Activated CD4-positive, alpha-beta T cell treated with anti-CD3 and anti-CD28 coated beads for 4 hours (primary cell): ENCODE data around the gene MRPS18A.
A peak's percentile ranks its signal among the peaks of the same experiment; 100 is the strongest.

Experiments
- DNase-seq, 2 donors: peaks; one replicate each; pipeline ENCODE4 v3.0.0-alpha.2; 2020

MRPS18A gene

DNA sequence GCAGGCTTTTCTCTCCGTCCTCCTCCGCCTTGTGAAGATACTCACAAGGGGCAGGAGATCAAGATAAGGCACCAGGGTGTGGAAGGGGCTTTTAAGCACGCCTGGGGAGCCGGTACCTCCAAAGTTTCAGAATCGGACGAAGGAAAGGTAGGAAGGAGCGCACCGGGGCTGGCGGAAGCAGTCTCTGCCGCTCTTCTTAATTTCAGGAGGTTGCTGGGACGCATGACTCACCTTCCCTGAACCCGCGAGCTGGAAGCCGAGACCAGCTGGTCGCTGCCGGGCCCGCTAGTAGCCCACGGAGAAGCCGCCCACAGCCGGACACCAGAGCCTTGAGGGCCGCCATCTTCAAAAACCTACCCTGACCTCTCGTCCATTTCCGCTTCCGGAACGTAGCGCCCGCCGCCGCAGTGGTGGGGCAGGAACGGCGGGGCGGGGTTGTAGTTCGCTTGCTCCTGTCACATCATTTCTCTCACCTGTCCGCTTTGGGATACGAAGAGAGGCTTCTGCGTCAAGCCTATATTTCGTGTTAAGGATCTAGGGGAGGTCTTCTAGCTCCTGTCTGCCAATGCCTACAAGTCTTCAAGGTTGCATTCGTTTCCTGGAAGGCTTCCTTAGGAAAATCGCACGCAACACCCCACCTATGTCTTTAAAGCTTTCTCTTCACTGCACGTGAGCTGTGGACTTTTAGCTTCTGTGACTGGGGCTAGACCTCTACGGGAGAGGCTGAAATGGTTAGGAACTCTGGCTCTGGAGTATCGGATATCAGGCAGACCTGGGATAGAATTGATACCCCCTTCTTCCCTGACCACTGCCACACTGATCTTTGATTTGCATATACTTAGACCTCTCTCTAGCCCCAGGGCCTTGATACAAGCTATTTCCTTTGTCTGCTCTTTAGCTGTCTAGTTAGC lies at the start of gene MRPS18A:
TSS of gene MRPS18A (minus strand) at position 355 of the 911 bp plus-strand sequence. CDS start at position 343, 12 bp downstream.
- peak; percentile 65 to 72 for DNase-seq

DNA sequence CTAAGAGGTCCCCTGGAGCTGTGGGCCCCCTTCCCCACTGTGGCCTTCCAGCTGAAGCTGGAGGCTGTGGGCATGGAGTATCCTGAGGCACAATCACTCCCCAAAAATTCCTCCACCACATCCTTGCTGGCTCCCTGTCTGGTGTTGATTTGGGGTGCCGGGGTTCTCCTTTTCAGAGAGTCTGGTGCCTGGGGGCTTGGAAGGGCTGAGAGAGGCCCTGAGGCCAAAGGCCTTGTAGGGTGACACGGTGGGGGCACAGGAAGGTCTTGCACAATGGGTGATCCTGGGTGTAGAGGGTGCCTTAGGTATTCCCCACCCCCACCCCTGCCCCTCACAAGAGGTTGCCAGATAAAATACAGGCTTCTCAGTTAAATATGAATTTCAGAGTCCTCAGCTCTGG lies 49.3 kb upstream of the MRPS18A start:
- DNase-seq = no peak

DNA sequence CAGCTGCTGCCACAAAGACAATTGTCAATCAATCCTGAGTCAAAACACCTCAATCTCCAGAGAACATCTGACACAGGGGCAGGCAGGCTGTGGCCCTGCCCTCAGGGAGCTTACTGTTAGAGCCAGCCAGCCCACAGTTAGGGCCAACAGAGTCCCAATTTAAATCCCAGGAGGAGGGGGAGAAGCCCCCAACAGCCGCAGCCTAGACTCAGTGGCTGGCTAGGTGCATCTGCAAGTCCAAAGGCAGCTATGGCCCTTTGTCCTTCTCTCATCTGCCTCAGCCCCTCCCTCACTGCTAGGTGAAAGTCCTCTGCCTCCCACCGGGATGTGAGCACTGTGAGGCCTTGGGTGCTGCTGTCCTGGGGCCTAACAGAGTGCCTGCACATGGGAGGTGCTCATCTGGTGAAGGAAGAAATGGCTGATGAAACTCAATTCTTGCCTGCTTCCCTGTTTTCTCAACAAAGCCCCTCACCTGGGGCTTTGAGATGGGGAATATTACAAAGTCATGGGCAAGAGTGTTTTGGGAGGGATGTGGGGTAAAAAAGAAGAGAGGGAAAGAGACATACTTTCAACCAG lies 48.7 kb upstream of the MRPS18A start:
- DNase-seq = no peak

DNA sequence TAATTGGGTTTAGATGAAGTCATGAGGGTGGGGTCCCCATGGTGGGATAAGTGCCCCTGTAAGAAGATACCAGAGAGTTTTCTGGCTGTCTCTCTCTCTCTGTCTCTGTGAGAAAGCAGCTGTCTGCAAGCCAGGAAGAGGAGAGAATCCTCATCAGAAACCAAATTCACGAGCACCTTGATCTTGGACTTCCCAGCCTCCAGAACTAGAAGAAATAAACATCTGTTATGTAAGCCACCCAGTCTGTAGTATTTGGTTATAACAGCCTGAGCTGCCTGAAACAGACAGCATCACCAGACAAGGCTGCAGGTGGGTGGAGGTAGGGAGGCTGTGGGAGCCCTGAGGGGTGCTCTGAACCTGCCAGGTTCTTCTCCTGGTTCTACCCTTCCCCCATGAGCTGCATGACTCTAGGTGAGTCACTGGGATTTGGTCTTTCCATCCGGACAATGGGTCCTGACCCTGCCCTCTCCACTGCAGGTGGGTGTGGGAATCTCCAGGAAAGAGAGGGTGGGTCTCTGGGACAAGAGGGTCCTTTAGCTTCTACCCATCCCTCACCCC lies 48.1 kb upstream of the MRPS18A start:
- no peak for DNase-seq

DNA sequence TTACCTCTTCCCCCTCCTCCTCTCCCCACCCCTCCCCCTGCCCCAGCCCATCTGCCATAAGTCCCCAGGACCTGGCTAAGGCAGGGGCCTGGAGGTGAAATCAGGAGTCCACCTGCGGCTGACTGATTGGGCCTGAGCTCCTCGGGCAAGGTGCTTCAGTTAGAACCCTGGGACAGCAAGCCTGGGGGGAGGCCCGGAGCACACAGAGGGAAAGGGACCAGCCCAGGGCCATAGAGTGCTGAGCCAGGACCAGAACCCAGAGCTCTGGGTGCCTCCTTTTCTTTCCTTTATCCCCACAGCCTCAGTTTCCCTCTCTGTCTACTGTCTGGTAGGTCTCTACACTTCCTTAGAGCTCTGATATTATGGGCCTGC lies 46.7 kb upstream of the MRPS18A start:
- DNase-seq = no peak

DNA sequence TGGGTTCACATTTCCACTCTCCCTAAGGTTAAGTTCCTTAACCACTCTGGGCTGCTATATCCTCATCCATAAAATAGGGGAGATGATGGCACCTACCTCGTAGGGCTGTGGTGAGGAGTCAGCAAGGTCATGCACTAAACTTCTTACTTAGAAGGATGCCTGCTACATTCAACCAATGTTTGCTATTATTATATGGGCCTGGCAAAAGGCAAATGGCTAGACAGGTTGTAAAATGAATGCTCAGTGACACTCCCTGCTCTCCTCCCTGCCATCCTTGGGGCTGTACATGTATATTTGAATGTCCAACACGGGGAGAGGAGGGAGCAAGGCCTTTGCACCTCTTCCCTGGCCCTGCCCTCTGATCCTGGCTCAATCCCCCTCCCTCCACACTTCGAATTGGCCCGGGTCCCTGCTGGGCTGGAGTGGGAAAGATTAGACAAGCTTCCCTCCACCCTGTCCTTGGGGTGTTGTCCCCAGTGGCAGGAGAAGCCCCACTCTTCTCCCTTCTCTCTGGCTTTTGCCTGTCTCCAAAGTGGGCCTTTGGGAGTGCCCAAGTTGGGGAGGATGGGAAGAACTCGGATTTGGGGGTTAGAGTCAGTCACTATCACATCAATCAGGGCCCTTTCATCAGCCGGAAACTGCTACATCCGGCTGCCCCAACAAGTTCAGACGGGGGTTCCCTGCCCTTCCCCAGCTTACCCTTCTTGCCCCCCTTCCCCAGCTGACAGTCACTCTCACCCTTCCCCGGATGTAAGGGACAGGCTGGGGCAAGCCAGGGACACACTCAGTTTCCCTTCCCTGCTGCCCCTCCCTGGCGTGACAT lies 46.1 kb upstream of the MRPS18A start:
- peak; percentile 38 to 55 for DNase-seq

DNA sequence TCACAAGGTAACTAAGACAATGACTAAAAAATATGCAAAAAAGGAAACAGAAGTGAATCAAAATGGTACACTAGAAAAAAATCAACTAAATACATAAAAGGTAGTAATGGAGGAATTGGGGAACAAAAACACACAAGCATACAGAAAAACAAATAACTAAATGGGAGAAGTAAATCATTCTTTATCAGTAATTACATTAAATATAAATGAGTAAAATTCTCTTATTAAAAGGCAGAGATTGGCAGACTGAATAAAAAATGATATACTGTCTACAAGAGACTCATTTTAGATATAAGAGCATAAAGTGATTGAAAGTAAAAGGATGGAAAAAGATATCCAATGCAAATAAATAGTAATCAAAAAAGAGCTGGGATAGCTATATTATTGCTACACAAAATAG lies 43.0 kb upstream of the MRPS18A start:
- no peak for DNase-seq

DNA sequence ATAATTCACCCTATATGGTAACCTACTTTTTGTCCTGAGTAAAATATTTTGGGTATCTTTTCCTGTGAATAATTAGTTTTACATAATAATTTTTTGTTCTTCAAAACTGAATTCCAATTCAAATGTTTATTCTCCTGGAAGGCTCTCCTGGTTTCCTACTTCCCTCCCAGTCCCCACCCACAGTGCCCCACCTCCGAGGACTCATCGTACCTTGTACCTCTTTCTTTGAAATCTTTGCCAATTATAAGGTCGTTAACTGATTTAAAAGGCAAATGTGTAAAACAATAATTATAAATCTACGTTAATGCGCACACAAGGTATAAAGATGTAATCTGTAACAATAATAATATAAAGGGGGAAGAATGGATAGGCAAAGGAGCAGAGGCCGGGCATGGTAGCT lies 41.9 kb upstream of the MRPS18A start:
- DNase-seq = no peak

DNA sequence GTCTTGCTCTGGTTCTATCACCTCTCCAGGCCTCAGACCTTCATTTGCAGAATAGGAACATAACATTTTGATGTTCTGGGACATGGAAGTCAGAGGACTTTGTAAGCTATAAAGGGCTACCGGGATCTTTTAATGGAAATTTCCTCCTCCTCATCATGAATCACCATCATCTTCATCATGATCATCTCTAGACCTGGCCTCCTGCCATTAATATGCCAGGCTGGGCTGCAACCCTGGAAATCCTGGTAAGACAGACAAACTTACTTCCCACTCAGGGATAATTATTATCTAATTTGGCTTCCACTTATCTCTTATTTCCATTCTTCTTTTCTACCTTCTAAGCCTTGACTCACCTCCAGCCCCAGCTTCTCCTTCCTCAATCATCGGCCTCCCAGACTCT lies 41.0 kb upstream of the MRPS18A start:
- DNase-seq = no peak

DNA sequence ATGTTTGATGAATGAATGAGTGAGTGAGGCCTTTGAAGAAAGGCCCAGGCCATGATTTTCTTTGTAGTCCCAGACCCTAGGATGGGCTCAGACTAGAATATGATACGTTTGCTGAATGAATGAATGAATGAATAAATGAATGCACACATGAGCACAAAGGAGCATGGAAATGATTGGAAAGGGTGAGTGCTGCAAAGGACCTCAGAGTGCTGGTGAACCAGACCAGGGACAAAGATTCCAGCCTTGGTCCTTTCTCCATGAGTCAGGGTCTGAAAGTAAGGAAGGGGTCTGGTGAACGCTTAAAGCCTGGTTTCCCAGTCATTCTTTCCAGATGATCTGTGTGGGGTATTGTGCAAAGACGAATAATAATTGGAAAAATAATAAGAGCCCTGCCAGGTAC lies 40.0 kb upstream of the MRPS18A start:
- no peak for DNase-seq

DNA sequence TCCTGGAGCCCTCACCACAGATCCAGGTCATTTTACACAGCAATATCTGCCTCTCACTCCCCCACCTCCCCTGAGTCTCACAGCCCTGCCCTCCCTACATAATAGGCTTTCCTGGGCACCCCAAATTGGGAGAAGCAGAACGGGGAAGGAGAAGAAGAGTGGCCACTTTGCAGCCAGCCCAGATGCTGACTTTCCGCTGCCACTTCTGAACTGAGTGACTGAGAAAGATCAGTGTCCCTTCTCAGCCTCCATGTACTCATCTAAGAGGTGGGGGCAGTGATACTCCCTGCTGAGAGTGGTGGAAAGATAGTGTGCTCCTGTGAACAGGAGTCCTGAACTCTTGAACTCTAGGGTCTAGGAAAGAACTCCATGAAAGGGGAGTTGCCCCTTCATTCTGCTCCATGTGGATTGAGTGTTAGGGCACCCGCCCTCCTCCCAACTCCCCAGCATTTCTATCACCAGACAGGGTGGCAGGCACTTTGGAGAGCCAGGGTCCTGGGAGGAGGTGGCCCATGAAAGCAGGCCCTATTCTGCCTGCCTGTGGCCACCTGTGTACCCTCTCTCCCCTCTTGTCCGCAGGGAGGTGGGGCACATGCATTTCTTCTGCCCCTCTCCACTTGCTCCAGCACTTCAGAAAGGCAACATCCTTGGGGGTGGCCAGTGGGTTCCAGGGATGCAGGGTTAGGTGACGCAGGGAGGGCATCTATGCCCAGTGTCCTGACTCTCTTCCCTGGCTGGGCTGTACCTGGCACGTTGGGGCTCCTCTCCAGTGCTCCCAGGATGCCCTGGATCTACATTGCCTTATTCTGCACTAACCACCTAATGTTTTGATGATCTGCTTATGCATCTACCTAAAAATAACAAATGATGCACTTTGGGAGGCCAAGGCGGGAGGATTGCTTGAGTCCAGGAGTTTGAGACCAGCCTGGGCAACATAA lies 38.3 kb upstream of the MRPS18A start:
- DNase-seq = no peak

DNA sequence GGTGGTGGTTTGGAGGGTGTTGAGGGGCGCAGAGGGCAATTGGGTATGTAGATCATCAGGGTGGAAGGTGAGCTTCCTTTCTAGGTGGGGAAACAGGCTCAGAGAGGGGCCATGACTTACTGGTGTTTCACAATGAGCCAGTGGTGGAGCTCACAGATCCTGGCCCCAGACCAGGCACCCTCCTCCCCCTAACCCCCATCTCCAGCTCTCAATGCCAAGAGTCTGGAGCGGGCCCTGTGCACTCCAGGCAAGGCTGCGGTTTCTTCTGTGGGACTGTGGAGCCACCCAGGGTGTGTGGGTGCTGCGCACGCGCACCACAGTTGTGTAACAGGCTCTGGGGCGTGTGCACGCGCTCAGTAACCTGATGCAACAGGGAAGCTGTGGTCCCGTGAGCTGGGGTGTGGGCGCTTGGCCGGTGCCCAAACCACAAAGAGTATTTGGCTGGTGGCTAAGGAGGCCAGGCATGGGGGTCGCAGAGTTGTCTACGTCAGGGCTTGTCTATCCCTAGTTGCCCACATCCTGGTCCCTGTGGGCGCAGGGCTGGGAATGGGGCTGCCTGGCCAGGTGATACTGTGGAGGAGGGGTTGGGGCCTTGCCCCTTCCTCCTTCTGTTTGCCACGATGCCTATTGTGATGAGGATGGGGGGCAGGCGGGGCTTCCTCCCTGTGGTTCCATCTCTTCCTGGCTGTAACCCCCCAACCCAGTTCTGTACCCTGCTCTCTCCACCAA lies 37.5 kb upstream of the MRPS18A start:
- DNase-seq = peak; percentile 60 to 80

DNA sequence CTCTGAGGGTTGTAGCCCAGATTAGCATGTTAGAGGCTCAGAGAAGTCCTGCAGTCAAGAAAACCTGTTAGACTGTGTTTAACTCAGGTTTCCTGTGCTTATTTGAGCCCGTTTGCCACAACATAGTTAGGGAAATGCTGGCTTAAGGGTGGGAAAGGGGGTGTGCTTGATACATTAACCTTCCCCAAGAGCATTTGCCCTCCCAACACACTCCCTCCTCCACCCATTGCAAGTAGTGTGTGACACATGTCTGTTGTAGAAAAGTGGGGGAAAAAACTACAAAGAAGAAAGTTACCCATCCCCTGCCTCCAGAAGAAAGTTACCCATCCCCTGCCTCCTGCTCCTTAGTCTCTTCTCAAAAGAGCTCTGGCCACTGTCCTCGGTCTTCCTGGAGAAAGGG lies 36.8 kb upstream of the MRPS18A start:
- DNase-seq = no peak

DNA sequence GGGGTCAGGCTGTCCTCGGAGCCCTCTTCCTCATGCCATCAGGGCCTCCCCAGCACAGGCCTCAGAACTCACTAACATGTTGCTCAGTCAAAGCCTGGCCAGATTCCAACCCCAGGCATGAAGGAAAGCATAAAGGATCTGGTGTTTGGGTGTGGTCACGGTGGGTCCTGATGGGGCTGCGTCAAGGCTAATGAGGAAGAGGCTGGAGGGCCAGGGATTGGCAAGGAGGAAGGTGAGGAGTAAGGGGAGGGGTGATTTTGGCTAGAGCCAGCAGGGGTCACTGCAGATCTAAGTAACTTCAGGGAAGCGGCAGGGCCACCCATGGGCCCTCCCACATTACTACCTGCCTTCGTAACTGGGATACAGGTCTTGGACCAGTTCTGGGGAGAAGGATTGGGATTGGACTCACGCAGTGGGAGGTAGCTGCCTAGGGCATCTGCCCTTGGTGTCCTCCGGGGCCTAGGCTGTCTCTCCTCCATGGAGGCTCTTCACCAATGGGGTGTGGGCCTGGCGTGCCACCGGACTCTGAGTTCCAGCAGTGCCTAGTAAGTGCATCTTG lies 36.2 kb upstream of the MRPS18A start:
- DNase-seq = peak; percentile 61 to 71

DNA sequence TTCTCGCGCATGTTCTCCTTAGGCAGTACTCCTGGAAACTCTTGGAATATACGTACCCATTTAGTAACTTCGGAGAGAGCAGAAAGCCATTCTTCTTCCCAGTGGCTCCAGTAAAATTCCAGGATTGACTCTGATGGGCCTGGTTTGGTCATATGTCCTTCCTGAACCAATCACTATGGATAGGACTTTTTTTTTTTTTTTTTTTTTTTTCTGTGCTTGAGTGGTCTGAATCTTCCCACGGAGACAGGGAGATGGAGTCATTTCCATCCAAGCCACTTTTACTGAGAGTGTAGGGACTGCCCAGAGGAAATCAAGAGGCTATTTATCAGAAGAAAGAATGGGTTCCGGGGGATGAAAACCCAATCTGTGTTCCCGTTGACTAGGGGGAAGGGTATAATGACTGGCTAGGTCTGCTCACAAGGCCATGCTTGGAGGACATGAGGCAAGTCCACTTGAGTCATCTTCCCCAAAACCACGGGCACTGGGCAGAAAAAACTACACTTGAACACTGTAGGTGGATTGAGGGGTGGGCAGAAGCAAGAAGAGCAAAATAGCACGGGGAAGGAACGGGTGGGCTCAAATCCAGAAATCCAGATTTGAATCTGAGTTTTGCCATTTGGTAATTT lies 35.4 kb upstream of the MRPS18A start:
- no peak for DNase-seq

DNA sequence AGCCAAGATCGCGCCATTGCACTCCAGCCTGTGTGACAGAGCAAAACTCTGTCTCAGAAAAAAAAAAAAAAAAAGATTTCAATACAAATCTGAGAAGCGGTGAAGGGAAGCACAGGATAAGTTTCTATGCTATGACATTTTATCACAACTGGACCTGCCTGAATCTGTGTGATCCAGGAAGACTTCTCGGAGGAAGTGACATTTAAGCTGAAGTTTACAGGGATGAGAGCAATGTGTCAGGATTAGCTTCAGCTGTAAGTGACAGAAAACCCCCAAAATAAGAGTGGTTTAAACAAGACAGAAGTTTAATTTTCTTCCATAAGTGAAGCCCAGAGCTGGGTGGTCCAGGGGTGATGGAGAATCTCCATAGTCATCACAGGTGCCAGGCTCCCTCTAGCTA lies 33.4 kb upstream of the MRPS18A start:
- no peak for DNase-seq

DNA sequence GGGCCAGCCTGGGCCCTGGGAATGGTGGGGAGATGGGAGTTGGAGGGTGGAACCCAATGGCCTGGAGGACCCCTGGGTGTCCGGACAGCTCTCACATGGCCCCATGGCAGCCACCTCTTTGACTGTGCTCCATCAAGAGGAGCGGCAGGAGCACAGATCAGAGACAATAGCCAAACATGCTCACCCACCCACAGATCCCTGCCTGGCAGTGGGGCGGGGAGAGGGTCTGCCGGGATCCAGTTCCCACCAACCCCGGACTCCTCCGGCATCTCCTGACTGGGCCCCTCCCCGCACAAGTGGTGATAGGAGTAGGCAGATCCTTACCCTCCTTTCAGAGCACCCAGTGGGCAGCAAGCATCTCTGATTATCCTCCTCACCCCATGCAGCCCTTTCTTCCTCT lies 31.9 kb upstream of the MRPS18A start:
- DNase-seq = no peak

DNA sequence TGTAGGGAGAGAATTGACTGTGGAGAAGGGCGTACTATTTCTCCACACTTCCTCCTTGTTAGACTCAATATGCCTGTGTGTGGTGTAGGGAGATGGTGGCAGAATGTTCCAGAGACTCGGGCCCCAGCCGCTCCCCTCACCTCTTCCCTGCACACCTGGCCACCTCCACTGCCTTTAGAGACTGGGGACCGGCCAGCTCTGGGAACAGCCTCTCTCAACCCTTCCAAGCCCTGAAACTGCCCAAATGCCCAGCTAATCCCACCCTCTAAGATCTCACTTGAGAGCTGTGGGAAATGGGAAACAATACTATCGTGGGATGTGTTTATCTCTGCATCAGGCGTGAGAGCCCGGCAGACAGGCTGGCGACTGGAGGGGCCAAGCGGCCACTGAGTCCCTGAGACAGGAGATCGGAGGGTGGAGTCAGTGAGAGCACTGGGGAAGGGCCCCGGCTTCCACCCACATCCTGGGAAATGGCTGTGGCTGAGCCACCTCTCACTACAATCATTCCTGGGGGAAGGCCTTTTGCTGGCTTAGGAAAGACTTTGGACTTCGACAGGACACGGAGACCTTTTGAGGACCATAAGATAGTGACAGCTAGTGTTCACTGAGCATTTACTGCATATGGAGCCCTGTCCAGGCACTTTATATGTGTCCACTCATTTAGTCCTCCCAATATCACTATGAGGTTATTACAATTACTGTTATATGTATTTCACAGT lies 31.0 kb upstream of the MRPS18A start:
- DNase-seq = no peak

DNA sequence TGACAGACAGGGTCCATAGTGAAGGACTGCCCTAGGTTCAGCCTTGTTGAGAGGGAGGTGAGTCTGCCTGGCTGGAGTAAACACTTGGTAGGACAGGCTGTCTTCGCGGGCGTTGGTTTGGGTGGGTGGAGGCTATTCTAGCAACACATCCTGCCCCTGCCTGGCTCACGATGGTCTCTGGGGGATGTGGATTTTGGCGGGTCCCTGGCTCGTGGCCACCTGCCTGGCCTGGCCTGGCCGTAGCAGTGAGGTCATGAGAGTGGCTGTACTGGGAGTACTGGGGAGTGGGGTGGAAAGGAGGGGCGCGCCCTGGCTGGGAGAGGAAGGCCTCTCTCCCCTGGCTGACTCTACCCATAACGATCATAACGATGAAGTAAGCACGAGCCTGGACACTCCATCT lies 30.2 kb upstream of the MRPS18A start:
- no peak for DNase-seq

DNA sequence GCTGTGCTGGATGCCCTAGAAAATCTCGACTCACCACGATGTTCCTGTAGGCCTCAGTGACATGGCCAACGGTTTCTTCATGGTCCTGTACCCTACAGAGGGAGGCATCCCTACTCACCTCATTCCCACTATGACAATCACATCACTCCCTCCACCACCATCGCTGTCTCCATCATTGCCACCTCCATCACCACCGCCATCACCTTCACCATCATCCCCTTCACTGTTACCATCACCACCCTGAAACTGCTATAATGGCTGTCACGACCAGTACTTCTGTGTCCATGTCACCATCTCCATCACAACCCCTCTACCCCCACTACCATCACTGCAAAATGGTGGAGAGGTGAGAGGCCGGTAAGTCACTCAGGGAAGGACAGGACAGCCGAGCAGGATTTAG lies 29.8 kb upstream of the MRPS18A start:
- DNase-seq = no peak
